Amniotic epithelial cell (primary cell): Measurements from ENCODE around the gene TTC24.
"Not testable (repeated sequence)": the region's sequence is repeated elsewhere in the genome, so short reads cannot be mapped to it uniquely, and the experiment has no call there.

Source experiments
- DNase-seq: peaks from one replicate; pipeline ENCODE4 v3.0.0-alpha.2; 2010; ENCODE audit warnings: low read depth

The TTC24 gene

DNA sequence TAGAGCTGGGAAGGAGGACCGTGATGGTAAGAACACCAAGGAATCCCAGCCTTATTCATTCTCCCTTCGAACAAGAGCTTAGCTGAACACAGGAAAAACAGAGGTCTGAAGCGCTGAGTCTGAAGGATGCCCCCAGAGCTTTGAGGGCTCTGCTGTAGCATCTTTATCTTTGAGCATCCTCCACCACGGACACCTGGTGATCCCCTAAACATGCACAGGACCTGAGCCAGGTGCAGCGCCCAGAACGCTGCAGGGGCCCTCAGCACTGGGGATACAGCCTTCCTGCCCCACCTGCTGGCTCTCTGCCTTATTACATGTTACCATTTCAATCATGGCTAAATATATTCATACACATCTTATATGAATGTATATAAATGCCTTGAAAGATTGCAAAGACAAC is 29.5 kb downstream of the TTC24 start:
- DNase-seq = no peak

DNA sequence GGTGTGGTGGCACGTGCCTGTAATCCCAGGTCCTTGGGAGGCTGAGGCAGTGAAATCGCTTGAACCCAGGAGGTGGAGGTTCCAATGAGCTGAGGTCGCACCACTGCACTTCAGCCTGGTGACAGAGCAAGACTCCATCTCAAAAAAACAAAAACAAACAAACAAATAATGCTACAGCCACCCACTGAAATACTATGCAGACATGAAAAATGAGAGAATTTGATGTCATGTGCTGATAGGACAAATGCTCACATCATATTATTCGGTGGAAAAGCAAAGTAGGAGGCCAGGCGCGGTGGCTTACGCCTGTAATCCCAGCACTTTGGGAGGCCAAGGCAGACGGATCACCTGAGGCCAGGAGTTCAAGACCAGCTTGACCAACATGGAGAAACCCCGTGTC is 30.5 kb downstream of the TTC24 start:
- not testable (repeated sequence) for DNase-seq

DNA sequence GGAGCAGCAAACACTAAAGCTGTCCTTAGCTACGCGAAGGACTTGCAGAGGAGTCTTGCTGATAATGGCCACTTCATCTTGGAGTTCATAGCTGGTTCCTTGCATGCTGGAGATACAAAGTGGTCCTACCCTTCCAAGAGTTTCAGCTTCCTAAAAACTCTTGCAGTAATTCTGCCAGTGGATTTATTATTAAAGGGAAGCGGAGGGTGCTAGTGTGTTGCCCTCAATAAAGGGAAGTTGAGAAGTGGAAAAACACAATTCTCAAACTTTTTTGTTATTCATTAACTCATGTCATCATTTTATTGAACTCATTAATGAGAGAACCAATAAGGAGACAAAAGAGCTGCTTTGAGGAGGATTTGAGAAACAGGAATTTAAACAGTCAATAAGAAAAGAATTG is 33.1 kb downstream of the TTC24 start:
- DNase-seq = no peak

DNA sequence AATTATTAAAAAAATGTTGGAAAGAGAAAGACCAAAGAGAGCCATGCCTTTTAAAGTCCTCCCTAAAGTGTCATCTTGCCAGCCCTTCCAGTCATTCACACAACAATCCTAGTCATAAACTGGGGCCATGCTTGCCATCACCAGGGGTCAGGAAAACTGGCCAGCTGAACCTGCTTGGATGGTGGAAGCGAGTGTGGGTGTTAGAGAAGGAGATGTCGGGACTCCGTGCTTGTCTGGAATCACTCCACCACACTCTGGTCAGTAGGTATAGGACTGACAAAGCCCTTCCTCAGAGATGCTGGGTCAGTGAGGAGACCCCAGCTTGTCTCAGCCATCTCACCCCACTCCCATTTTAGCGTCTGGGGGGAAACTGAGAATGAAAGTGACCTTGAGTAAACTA is 36.4 kb downstream of the TTC24 start:
- DNase-seq = no peak

DNA sequence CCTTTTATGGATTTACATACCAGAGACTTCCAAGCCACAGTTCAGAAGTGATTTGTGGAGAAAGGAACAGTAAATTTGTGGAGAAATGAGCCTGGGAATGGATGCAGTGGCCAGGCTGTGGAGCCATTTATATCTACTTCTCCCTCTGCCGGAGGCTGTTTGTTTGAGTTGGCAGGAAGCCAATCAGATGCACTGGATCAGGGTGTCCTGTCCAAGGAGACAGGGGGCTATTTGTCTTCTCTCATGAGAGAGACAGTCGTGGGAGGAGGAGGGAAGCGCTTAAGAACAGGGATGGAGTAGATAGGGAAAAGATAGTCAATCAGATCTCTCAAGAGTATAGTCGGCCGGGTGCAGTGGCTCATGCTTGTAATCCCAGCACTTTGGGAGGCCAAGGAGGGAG is 36.9 kb downstream of the TTC24 start:
- DNase-seq = peak; percentile 98

DNA sequence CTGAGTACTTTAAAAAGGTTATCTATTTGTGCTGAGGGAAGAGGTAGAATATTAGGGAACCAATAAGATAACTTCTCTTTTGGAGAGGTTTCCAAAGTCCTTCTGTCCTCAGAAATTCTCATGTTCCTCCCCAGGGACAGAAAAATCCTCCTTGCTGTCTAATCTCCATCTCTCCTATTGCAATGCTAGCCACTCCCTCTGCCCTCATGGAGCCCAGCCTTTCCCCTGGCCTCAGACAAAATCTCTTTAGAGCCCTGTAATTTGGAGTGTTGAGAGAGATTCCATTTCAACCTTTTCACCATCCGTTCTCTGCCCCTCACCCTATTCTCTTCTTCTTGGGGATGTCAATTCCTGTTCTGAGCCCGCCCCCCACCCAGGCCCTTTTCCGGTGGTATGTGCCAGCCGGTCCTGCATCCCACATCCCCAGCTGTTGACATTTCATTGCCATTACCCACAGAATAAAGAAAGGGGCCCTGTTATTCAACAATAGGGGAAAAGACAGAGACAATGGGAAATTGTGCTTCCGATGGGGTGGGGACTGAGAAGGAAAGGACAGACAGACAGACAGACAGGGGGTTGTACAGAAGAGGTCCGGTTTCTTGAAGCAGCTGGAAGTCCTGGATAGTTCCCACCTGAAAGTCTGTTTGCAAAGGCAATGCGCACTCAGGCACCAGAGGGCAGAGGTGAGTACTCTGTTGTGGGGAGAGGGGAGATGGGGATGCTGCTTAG is 39.5 kb downstream of the TTC24 start, which contains the start of gene HAPLN2:
TSS of gene HAPLN2 (plus strand) at position 563 of the 729 bp plus-strand sequence. CDS start 4,076 bp downstream, outside the sequence.
- DNase-seq = peak; percentile 17

DNA sequence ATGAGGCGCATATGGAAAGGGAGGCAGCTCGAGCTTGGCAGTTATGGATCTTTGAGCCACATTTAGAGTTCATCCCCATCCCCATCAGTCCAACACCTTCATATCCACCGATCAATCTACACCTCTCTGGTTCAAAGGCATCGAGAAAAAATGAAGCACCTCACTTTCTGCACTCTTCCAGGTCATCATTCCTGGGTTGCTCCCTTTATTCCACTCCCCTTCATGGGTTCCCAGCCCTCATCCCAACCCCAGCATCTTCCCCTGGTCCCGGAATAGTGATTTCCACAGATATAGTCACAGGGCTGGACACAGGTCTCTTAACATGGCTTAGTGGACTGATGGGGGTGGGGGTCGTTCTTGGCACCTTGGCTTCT is 40.0 kb downstream of the TTC24 start:
- no peak for DNase-seq

DNA sequence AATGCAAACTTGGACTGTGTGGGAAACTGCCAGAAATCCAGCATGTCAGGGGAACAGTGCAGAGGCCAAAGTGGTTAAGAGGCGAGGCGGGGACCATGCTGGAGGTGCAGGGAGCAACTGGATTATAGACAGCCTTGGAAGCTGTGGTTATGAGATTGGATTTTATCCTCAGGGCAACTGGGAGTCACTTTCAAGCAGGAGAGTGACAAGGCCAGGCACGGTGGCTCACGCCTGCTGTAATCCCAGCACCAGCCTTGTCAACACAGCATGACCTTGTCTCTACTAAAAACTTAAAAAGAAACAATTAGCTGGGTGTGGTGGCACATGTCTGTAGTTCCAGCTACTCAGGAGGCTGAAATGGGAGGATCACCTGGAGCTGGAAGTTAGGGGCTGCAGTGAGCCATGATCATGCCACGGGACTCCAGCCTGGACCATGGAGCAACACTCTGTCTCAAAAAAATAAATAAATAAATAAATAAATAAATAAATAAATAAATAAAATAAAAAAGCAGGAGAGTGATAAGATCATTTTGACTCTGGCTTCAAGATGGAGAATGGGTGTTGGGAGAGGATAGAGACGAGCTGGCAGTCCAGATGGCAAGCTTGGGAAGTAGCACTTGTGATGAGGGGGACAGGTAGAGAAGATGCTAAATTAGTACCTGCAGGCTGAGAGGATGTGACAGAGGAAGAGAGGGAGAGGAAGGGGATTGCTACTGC is 43.2 kb downstream of the TTC24 start:
- DNase-seq = no peak

DNA sequence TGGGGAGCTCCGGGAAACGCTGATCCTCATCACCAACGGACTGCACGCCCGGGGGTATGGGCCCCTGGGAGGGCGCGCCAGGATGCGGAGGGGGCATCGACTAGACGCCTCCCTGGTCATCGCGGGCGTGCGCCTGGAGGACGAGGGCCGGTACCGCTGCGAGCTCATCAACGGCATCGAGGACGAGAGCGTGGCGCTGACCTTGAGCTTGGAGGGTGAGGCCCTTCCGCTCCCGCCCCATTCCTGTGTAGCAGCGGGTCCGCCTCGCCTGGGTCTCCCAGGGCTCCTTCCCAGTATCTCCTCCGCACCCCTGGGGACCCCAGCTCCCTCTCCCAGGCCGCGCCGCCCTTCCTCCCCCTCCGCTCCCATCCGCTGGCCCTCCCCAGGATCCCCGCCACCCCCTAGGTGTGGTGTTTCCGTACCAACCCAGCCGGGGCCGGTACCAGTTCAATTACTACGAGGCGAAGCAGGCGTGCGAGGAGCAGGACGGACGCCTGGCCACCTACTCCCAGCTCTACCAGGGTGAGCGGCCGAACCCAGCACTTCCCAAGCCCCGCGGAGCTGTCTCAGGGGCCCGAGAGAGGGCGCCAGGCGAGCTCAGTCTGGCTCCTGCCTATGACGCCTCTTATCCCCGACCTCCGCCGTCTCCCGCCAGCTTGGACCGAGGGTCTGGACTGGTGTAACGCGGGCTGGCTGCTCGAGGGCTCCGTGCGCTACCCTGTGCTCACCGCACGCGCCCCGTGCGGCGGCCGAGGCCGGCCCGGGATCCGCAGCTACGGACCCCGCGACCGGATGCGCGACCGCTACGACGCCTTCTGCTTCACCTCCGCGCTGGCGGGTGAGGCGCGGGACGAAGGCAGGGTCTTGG is 44.7 kb downstream of the TTC24 start:
- DNase-seq = no peak

DNA sequence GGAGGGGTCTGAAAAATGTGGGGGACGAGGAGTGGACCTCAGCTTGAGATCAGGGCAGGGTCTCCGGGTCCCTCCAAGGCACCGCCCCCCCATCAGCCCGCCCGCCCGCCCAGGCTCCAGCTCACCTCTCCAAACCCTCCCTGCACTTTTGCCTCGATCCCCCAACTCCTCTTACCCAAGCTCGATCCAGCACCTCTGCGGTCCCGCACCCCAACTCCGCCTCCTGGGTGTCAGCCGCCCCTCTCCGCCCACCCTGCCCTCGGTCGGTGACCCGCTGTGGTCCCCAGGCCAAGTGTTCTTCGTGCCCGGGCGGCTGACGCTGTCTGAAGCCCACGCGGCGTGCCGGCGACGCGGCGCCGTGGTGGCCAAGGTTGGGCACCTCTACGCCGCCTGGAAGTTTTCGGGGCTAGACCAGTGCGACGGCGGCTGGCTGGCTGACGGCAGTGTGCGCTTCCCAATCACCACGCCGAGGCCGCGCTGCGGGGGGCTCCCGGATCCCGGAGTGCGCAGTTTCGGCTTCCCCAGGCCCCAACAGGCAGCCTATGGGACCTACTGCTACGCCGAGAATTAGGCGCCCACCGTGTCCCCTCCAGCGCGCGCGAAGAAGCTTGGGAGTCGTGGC is 45.4 kb downstream of the TTC24 start:
- no peak for DNase-seq

DNA sequence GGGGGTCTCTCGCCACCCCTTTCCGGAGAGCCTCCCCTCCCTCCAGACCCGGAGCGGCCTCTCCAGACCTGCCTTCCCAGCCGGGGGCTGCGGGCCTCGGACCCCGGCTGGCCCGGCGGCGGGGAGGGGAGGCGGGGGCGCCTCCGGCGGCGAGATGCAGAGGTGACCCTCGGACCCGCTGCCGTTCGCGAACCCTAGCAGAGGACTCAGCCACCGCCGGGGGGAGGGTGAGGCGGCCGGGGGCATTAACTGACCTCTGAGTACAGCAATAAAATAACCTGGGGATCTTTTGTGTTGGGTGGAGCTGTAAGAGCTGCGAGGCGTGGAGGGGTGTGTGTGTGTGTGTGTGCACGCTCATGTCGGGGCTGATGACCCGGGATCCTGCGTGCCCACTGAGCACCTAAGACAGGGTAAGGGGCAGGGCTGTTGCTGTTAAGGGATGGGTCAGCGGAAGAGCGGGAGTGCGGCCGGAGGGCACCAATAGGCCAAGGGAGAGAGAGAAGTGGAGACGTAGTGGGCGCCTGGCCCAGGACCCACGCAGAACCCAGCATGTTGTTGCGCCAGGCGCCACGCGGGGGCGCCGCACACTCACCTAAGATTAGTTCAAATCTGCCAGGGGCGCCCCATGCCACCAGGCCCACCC is 46.0 kb downstream of the TTC24 start:
- peak; percentile 30 for DNase-seq

DNA sequence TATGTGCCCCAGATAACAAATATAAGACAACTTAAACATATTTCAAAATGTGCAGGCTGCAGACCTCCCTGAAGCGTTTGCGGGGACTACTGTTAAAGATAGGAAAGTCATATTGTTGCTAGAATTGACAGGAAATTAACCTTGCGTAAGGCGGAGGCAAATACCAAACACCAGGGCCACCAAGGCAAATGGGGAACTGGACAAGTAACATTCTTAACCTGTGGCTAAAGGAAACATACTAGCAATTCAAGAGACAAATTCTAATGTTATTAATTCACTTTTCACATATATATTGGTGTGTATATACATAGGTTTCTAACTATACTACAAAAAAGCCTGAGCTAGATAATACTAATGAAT is 46.5 kb downstream of the TTC24 start:
- DNase-seq = no peak

DNA sequence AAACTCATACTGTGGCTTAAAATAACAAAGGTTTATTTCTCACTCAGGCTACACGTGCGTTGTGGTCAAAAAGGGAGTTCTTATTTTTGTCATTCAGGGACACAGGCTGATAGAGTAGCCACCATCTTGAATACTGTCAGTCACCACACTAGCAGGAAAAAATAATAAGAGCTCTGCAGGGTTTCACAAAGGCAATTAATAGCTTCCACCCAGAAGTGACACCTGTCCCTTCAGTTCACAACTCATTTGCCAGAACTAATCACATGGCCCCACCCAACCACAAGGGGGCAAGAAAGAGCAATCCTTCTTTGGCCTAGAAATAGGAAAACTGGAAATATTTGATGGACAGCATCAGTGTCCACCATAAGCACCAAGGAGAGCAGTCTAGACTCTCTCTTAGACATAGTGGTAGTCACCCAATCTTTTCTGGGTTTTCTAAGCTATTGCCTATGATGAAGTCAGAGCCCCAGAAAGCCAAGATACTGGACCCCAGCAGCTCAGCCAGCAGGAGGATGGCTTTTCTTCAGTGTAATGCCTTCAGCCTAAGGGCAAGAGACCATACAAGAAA is 47.9 kb downstream of the TTC24 start:
- DNase-seq = peak; percentile 58

DNA sequence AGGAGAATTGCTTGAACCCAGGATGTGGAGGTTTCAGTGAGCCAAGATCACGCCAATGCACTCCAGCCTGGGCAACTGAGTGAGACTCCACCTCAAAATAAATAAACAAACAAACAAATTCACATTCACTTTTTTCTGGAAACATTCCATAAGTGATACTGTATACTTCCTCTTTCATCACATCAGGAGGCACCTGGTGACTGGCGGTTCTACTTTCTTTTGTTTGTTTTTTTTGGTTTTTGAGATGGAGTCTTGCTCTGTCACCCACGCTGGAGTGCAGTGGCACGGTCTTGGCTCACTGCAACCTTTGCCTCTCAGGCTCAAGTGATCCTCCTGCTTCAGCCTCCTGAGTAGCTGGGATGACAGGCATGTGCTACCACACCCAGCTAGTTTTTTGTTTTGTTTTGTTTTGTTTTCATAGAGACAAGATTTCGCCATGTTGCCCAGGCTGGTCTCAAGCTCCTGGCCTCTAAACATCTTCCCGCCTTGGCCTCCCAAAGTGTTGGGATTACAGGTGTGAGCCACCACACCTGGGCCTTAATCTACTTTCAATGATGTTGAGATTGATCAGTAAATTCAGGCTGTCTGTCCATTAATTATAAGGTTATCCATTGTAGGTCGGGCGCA is 50.4 kb downstream of the TTC24 start:
- no peak for DNase-seq

DNA sequence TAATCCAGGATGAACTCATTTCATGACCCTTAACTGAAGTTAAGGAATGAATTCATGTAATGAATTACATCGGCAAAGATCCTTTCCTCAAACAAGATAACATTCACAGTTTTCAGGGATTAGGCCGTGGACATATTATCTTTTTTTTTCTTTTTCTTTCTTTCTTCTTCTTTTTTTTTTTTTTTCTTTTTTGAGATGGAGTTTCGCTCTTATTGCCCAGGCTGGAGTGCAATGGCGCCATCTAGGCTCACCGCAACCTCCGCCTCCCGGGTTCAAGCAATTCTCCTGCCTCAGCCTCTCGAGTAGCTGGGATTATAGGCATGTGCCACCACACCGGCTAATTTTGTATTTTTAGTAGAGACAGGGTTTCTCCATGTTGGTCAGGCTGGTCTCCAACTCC is 51.6 kb downstream of the TTC24 start:
- DNase-seq = not testable (repeated sequence)

DNA sequence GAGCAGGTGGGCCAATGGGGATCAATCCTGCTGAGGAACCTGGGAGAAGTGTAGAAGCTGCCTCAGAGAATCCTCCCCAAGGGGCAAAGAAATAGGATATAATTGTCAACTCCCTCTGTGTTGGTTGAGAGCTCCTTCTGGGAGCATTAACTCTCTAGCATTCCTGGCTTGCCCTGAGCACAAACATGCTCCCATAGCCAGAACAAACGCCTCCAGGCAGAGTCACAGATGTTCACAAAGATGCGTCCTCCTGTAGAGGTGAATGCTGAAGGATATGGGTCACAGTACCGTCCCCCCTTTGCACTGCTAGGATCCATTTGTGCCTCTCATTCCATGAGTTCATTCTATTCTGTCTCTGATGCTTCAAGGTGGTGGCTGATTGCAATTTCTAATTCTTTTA is 52.8 kb downstream of the TTC24 start:
- DNase-seq = no peak
